DOHH2 (cell line): ENCODE data around the gene CDK18.

Experiments used
- EZH2phosphoT487 ChIP-seq: fragments of 200-600 bp; sonication (generic); IDR thresholded peaks from 2 replicates; pipeline ENCODE4 v1.6.1; 2017; ENCODE audit warnings: borderline replicate concordance, mild to moderate bottlenecking, antibody characterized with exemption, low read length, moderate library complexity, mixed read lengths
- TF ChIP-seq, protein P1 (sequence below): fragments of 200-600 bp; sonication (generic); IDR thresholded peaks from one replicate; pipeline ENCODE4 v1.5.1; 2014; ENCODE audit warnings: antibody characterized with exemption, mild to moderate bottlenecking, low read depth, low read length; ENCODE audit not compliant: poor library complexity, severe bottlenecking

DNA sequence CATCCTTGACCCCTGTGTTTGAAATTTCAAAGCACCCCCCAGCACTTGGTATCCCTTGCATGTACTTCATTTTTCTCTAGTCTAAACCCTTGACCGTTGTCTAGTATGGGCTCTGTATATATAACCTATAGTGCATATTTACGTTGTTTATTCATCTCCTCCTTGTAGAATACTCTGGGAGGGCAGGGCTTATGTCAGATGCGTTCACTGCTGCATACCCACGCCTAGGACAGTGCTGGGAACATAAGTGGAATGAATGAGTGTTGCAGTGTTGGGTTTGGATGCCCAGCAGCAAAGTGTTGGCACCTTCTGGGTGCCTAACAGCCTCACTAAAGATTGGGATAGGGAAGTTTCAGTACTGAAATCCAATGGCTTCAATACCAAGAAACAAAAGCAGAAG lies 31.0 kb upstream of the CDK18 start:
- TF ChIP-seq, protein P1, sequence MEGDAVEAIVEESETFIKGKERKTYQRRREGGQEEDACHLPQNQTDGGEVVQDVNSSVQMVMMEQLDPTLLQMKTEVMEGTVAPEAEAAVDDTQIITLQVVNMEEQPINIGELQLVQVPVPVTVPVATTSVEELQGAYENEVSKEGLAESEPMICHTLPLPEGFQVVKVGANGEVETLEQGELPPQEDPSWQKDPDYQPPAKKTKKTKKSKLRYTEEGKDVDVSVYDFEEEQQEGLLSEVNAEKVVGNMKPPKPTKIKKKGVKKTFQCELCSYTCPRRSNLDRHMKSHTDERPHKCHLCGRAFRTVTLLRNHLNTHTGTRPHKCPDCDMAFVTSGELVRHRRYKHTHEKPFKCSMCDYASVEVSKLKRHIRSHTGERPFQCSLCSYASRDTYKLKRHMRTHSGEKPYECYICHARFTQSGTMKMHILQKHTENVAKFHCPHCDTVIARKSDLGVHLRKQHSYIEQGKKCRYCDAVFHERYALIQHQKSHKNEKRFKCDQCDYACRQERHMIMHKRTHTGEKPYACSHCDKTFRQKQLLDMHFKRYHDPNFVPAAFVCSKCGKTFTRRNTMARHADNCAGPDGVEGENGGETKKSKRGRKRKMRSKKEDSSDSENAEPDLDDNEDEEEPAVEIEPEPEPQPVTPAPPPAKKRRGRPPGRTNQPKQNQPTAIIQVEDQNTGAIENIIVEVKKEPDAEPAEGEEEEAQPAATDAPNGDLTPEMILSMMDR, result no peak
- TF ChIP-seq EZH2phosphoT487, result no peak
